OCI-LY7 (cell line): ENCODE data around the gene WNT11.

ENCODE experiments used
- EZH2phosphoT487 ChIP-seq: fragments of 200-600 bp; sonication (generic); IDR thresholded peaks from 2 replicates; pipeline ENCODE4 v1.6.1; 2018; ENCODE audit warnings: low read depth, borderline replicate concordance, mild to moderate bottlenecking, mixed run types, antibody characterized with exemption, low read length, moderate library complexity, mixed read lengths
- TF ChIP-seq, protein P1 (sequence below): fragments of 200-600 bp; sonication (generic); conservative IDR thresholded peaks from 2 replicates; pipeline ENCODE4 v1.5.1; 2014; ENCODE audit warnings: mild to moderate bottlenecking, antibody characterized with exemption, low read length, moderate library complexity, mixed read lengths

- TF ChIP-seq, protein P1, sequence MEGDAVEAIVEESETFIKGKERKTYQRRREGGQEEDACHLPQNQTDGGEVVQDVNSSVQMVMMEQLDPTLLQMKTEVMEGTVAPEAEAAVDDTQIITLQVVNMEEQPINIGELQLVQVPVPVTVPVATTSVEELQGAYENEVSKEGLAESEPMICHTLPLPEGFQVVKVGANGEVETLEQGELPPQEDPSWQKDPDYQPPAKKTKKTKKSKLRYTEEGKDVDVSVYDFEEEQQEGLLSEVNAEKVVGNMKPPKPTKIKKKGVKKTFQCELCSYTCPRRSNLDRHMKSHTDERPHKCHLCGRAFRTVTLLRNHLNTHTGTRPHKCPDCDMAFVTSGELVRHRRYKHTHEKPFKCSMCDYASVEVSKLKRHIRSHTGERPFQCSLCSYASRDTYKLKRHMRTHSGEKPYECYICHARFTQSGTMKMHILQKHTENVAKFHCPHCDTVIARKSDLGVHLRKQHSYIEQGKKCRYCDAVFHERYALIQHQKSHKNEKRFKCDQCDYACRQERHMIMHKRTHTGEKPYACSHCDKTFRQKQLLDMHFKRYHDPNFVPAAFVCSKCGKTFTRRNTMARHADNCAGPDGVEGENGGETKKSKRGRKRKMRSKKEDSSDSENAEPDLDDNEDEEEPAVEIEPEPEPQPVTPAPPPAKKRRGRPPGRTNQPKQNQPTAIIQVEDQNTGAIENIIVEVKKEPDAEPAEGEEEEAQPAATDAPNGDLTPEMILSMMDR = no peak
- TF ChIP-seq EZH2phosphoT487 = no peak
Observed at GRCh38 chr11:76149713-76150112, 56.6 kb downstream of the WNT11 start.
